Retina (tissue), 1 donor: ENCODE measurements around the gene PDZRN4.
"Not testable (repeated sequence)": the region's sequence is repeated elsewhere in the genome, so short reads cannot be mapped to it uniquely, and the experiment has no call there.

Experiments used
- DNase-seq: peaks from one replicate; pipeline ENCODE4 v3.0.0-alpha.2; 2016

PDZRN4 gene

GRCh38 chr12:41217727-41218126 is 29.6 kb downstream of the PDZRN4 start:
- no peak for DNase-seq

DNA sequence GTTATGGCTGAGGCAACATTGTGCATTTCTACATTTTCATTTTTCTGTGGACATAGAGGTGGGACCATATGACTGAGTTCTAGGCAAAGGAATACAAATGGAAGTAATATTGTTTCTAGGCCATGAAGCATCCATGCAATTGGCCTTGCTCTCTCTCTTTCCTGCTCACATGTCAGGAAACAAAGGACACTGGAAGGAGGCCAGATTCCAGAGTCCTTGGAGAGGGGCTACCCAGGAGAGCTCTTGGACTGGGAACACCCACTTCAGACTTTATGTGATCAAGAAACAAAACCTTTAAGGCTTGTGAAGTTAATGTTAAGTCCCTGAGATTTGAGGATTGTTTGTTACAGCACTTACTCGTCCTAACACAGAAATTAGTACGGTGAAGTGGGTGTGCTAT is 32.8 kb downstream of the PDZRN4 start:
- no peak for DNase-seq

DNA sequence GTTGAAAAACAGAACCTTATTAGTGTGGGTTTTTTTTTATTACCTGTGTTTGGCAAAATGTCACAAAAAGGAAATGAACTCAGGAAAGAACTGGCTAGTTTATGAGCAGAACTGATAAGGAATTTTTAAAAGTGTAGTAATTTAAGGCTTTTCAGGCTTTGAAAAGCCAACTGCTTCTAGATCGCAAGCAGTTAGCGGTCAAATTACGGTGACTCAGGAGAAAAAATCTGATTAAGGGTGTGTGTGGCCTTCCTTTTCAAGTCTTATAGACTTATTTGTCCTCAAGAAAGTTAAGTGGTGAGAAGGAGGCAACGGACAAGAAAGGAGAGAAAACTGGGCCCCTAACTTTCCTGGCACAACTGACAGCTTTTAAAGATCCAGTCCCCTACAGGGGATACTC is 33.4 kb downstream of the PDZRN4 start:
- no peak for DNase-seq

DNA sequence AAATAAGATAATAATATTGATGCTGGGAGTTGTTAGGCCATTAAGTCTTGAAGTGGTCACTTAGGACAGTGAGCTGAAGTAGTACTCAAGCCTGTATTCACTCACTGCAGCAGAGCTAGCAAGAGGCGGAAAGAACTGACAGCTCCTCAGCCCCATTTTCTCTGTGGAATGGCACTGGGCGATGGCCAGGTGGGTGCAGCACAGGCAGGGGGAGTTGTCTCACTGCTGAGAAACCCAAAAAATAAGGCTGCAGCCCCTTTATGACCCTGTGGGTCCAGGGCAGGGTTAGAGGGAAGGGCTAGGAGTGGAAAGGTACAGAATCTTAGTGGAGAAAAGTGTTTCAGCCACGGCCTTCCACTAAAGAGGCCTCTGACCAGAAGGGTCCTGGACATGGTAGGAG is 35.5 kb downstream of the PDZRN4 start:
- DNase-seq: no peak

DNA sequence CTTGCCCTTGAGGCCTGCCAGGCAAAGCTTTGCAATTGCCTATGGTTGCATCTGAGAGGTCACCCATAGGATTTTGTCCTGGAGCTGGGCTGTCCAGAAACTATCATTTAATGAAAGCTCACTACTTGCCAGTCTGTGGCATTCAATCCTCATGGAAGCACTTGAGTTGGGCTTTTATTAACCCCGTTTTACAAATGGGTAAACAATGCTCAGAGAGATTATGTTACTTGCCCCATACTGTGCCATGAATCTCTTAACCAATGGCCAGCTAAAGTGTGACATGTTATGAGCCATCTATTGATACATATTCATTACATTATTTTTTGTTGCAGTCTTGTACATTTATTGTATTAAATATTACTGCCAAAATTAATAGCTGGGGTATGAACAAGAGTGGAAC is 35.9 kb downstream of the PDZRN4 start:
- DNase-seq: no peak

DNA sequence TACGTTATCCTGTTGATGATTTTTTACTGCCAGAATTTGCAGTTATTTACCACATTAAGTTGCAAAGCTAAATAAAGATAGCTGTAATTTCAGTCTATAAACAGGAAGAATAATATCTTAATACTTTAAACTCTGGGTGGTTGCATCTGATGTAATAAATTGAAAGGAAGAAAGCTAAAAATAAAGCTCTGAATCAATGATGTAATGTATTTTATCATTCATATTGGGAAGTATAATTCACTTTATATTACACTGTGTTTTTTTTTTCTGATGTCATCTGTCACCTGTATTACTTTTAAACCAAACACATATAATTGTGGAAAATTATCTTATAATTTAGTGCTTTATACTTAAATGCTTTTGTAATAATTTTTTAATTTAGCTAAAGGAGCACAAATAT is 37.1 kb downstream of the PDZRN4 start:
- no peak for DNase-seq

- DNase-seq: no peak
Observed at GRCh38 chr12:41228066-41228820, 40.1 kb downstream of the PDZRN4 start.

DNA sequence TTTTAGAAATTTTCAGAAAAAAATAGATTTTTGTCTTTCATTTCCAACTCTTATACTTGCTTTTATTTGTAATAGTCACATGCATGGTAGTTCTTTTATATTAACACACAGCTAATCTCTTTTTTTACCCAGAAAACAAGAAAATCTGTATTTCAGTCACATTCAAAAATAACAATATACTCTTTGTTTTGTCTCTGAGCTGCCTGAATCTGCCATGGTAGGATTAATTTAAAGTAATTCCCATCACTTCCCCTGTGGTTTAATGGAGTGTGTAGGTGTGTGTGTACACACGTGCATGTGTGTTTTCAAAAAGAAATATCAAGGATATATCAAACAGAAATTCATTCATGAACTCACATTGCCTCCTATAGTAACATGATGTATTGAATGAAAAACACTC is 42.6 kb downstream of the PDZRN4 start:
- DNase-seq: no peak

DNA sequence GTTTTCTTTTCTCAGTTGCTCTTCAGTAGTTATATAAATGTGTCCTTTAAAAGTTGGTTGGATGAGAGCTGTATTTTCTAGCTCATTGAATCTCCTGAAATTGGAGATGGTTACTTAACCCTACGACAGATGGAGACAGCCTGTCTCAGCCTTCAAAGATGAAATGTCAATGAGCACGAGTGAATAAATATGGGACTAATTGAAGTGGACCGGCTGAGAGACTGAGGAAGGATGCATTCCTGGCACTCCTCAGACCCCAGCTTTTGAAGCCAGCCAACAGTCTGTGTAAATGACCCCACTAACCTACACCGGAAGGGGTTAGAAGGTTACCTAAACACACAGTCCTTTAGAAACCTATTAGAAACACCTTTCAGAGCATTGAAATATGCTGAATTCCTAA is 46.6 kb downstream of the PDZRN4 start:
- DNase-seq: peak; percentile 23

DNA sequence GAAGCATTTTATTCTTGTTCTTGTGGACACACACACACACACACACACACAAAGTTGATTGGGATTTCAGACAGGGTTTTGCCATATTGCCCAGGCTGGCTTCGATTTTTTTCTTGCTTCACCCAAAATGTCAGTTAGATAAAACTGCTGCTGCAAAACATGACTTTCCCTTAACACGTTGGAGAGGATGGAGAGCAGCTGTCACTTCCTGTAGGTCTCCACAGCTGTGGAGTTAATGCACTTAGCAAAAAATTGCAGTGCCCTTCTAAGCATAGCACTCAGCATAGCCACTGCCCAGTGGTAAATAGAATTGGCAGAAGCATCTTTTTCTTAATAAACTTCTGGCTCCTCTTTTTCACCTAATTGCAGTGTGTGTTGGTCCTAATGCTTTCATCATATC is 54.5 kb downstream of the PDZRN4 start:
- peak; percentile 15 for DNase-seq

- no peak for DNase-seq
Observed at GRCh38 chr12:41248391-41248790, 60.3 kb downstream of the PDZRN4 start.

DNA sequence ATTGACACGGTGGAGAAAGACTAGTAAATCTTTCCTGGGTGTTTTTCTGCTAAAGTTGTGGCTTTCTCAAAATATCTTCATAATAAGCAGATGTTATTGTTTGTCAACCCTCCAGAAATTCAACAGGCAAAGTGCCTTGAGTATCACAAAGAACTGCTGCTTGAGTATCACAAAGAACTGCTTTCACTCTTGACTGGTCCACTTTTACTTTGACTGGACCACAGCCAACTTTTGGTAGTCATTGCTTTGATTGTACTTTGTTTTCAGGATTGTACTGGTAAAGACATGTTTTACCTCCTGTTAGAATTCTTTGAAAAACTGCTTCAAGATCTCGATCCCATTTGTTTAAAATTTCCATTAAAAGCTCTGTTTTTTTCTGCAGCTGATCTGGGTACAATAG is 62.6 kb downstream of the PDZRN4 start:
- no peak for DNase-seq

- DNase-seq: no peak
Observed at GRCh38 chr12:41254004-41254914, 66.1 kb downstream of the PDZRN4 start.

DNA sequence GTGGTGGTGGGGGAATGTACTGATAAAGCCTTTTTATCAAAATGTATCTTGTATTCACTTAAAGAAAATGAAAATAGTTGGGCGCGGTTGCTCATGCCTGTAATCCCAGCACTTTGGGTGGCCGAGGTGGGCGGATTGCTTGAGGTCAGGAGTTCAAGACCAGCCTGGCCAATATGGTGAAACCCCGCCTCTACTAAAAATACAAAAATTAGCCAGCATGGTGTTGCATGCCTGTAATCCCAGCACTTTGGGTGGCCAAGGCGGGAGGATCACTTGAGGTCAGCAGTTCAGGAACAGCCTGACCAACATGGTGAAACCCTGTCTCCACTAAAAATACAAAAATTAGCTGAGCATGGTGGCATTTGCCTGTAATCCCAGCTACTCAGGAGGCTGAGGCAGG is 75.1 kb downstream of the PDZRN4 start:
- not testable (repeated sequence) for DNase-seq

GRCh38 chr12:41264281-41264680 is 76.2 kb downstream of the PDZRN4 start:
- DNase-seq: no peak

GRCh38 chr12:41269056-41269455 is 80.9 kb downstream of the PDZRN4 start:
- no peak for DNase-seq

DNA sequence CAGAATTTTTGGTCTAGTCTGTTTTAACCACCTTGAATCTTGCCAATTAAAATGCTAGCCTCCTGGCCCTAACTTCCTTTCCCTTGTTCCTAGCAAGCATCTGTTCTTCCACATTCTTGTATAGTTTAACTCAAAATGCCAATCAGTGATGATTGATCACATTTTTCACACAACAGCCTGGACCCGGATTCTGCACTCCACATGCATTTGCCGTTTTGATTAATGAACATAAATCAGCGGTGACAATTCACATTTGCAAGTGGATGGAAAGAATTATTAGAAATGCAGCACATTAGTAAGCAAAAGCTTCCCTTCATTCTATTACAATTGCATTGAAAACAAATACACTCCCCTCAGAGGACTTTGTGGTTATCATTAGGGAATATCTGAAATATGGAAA is 83.4 kb downstream of the PDZRN4 start:
- no peak for DNase-seq

DNA sequence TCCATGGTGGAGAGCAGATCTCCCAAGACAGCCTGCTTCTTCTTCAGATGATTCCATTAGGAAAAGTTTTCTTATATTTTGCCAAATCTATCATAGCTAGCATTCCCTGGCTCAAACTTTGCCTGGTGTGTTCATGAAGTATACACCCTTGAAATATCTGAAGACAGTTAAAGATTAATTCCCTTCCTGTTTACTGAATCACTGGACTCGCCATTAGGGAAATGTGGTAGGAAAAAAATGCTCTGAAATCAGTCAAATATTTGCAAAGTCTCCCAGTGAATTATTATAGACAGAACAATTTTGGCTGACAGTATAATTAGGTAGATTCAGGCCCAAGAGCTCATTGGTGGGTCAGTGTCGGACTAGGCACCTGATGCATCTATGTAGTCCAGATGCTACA is 86.5 kb downstream of the PDZRN4 start:
- no peak for DNase-seq

- DNase-seq: peak; percentile 56
Observed at GRCh38 chr12:41277100-41277945, 89.2 kb downstream of the PDZRN4 start.

DNA sequence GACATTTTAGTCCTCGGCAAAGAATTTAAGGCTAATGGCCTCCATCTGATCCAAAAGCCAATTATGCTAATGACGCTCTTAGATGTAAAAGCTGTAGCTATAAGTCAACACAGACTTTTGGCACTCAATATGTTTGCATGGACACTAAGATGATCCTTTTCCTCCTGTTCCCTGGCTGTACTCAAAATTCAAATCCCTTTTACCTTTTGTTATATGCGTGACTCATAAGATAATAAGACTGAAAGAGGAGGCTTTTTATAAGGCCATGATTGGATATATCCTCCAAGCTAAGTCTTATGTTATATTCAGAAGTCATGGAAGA is 89.8 kb downstream of the PDZRN4 start:
- no peak for DNase-seq

DNA sequence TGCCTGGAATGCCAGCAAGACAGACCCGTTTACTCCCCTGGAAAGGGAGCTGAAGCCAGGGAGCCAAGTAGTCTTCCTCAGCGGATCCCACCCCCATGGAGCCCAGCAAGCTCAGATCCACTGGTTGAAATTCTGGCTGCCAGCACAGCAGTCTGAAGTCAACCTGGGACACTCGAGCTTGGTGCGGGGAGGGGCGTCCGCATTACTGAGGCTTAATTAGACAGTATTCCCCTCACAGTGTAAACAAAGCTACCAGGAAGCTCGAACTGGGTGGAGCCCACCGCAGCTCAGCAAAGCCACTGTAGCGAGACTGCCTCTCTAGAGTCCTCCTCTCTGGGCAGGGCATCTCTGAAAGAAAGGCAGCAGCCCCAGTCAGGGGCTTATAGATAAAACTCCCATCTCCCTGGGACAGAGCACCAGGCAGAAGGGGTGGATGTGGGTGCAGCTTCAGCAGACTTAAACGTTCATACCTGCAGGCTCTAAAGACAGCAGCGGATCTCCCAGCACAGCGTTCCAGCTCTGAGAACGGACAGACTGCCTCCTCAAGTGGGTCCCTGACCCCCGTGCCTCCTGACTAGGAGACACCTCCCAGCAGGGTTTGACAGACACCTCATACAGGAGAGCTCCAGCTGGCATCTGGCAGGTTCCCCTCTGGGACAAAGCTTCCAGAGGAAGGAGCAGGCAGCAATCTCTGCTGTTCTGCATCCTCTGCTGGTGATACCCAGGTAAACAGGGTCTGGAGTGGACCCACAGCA is 92.4 kb downstream of the PDZRN4 start:
- not testable (repeated sequence) for DNase-seq

GRCh38 chr12:41285470-41285869 is 97.3 kb downstream of the PDZRN4 start:
- DNase-seq: not testable (repeated sequence)

DNA sequence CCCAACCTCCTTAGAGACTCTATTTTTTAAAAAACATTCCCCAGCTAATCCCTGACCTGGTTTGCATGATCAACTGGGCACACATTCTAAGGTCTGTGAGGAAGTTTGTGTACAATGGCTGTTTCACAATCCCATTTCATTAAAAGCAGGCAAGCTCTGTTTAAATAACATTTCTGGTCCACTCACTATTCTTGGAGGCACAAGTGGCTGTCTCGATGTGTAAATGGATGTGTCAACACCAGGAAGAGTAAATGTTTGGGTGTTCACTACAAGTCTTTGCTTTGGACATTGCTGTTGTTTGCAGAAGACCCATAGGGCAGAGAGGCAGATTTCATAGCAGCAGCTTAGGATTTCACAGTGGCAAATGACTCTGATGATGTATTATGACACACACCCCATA is 98.3 kb downstream of the PDZRN4 start:
- DNase-seq: no peak
